Kidney capillary endothelial cell (primary cell): ENCODE results near the gene TYW1B.
"Not testable (repeated sequence)": the region's sequence is repeated elsewhere in the genome, so short reads cannot be mapped to it uniquely, and the experiment has no call there.

Source experiments
- DNase-seq: peaks from one replicate; pipeline ENCODE4 v3.0.0-alpha.2; 2018; ENCODE audit warnings: low spot score

The TYW1B gene

DNA sequence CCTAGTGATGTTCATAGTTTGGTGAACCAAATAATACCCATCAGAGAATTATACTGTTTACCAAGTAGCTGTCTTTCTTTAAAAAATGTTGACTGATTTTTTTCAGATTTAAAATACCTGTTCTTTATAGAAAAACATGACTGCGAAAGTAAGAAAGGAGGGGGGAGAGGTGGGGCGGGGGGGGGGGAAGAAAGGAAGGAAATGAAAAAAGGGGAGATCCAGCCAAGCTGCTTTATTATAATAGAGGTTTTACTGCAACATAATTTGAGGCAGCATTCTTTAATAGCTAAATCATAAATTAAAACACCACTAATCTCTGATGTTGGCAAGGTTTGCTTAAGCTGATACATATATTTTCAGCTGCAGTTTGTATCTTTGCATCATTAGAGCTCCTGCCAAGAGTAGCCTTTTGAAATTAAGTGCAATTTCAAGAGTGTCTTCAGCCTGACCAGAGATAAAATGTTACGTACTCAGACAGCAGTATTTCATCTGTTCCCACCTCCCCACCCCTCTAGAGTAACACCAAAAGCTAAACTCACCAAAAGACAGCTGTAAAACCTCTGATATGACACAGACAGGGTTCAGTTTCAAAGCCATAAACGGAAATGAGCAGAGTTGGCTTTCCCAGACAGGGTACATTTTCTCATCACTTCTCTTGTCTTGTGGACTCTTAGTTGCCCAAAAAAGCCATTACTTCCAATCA, 202.1 kb downstream of the TYW1B start:
- DNase-seq: not testable (repeated sequence)

DNA sequence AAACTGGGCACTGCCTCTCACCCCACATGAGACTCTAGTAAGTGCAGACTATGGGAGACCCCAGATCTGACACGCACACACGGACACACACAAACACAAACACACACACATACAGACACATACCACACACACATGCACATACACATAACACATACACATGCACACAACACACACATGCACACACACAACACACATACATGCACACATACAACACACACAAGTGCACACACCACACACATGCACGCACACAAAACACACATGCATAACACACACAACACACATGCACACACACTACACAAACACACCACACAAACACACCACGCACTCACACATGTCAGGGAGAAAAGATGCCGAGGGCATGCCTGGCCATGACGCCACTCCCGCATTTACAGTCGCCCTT, 205.5 kb downstream of the TYW1B start:
- no peak for DNase-seq

DNA sequence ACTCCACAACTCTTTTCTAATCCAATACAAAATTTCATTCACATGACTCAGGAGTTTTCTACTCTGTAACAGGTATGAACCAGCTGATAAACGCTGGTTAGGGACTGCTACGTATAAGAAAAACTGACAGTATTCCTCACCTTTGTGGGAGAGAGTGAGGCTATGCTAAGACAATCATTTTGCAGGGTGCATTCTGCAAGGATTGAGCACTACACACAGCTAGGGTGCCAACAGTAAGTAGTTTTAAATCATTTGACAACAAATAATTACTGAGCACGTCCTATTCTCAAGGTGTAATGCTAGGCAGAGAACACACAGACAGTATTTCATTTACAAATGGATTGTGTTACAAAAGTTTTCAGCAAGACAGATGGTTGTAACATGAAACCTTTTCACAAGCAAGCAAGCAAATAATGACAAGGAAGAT, 206.2 kb downstream of the TYW1B start:
- not testable (repeated sequence) for DNase-seq

DNA sequence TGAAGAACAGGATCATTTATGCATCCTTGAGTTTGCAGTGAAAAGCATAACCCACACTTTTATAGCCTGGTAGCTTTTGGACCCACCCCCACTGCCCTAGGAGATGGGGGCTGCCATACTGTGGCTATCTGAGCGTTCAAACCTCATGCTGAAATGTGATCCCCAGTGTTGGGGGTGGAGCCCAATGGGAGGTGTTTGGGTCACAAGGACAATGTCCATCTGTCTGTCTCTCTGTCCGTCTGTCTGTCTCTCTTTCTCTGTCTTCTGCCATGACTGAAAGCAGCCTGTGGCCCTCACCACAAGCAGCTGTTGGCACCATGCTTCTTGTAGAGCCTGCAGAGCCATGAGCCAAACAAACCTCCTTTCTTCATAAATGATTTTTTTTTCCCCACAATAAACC, 207.1 kb downstream of the TYW1B start:
- not testable (repeated sequence) for DNase-seq

DNA sequence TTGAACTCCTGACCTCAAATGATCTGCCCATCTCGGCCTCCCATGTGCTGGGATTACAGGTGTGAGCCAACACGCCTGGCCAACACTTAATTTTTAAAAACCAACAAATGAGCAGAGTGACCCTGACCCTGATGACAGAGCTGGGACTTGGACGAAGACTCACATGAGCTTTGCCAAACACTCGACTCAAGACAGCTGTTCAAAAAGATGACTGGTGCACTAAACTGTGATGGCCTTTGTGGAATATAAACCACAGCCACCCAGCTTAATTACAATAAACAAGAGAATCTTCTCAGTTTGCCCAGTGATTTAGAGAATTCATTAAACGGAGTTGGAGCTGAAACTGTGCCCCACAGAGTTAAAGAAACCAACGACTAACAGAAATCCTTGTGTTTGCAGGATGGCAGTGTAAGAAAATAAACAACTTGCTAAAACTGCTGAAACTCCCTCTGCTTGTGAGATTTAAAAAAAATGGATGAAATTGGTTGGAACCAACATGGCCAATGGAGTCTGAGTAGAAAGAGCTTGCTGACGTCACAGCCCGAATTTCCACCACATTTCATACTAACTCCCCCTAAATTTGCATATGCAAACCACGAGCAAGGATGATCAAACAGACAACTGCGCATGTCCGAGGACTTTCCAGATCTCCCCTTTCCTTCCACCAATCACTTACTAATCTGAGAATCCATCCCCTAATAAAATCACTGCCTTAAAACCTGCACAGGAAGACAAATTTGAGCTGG, 209.4 kb downstream of the TYW1B start:
- DNase-seq: not testable (repeated sequence)

DNA sequence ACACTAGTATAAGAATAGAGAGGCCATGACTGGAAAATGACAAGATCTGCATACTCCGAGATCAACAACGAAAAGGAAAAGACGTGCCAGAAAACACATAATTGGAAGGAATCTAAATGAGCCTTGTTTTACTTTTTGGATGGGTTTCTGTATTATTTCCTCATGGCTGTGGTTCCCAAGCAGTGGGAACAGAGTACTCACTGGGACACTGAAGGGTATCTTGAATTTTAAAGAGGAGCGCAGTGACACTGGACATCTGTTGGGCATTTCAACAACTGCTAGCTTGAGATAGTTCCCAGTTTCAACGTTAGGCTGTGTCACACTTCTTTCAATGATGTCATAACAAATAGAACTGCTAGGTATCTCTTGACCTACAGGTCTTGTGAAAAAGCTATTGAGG, 218.2 kb downstream of the TYW1B start:
- DNase-seq: not testable (repeated sequence)

DNA sequence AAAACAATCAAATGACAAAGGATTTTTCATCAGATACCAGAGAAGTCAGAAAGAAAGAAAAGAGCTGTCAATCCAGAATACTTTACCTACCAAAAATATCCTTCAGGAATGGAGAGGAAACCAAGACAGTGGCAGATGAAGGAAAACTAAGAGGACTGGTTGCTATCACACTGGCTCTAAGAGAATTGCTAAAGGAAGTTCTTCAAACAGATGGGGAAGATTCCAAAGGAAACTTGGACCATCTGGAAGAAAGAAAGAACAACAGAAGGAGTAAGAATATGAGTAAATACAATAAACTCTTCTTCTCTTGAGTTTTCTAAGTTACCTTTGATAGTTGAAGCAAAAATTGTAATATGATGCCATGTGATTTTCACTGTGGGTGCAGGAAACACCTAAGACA, 220.0 kb downstream of the TYW1B start:
- not testable (repeated sequence) for DNase-seq

DNA sequence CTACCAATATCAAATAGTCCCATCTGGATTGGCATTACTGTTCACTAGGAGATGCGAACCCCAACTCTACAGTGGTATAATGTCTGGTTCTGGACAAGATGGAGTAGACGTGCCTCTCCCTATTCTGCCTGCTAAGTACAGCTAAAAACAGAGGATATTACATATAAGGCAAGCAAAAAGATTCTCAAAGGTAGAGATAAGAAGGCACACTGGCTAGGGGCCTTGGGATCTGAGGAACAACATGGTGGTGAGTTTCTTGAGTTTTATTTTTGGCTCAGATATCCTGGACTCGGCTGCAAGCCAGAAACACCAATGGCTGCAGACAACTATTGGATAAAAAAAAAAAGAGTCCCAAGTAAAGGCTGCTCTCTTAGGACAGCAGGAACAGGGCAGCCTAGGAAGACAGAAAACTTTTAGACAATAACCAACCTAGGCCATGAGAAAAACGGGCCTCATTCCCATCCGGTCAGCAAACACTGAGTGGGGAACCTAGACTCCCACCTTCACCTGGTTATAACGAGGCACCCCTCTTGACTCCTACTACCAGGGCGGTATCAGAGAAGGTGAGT, 222.1 kb downstream of the TYW1B start:
- not testable (repeated sequence) for DNase-seq

DNA sequence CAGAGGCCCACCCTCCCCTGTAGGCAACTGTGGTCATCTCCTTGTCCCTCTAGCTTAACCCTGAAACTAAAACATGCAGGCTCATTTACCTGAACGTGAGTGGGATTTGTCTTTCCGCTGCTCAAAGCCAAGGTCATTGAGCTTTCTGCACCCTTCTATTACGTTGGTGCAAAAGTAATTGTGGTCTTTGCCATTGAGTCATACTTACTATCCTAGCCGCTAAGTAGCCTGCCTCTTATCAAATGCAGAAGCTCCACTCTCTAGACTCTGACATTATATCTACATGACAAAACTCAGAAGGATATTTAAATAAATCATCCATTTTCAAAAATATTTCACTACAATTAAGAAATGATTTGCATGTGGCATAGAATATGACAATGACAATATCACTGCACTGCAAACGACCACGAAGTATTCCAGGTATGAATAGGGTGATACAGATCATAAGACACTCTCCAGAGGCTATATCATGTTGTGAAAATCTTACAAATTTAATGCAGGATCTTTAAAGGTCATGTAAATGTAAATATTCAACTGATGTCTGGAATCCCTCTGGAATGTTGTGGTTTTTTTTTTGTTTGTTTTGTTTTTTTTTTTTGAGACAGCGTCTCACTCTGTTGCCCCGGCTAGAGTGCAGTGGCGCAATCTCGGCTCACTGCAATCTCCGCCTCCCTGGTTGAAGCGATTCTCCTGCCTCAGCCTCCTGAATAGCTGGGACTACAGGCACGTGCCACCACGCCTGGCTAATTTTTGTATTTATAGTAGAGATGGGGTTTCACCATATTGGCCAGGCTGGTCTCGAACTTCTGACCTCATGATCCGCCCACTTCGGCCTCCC, 223.0 kb downstream of the TYW1B start:
- not testable (repeated sequence) for DNase-seq

DNA sequence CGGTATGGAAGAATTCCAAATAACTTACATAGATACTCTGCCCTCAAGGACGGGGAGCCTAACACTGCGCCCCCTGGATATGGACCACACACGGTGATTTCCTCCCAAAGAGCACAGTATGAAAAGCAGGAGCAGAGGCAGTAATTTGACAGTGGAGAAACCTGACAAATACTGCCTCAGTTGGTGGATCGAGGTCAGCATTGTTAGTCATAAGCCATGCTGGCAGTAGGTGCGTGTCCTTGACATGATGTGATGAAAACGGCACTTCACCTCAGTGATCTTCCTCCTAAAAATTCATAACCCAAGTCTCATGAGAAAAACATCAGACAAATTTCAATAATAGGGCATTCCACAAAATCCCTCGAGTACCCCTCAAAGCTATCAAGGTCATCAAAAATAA, 224.5 kb downstream of the TYW1B start:
- not testable (repeated sequence) for DNase-seq

DNA sequence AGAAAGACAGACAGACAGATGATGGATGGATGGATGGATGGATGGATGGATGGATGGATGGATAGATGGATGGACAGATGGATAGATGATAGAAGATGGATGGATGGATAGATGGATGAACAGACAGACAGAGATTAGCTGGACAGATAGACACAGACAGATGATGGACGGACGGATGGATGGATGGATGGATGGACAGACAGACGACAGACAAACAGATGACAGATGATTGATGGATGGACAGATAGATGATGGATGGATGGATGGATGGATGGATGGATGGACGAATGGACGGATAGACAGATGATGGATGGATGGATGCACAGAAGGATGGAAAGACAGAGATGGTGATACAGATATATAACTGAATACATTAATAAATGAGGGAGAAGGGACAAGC, 224.9 kb downstream of the TYW1B start:
- no peak for DNase-seq

DNA sequence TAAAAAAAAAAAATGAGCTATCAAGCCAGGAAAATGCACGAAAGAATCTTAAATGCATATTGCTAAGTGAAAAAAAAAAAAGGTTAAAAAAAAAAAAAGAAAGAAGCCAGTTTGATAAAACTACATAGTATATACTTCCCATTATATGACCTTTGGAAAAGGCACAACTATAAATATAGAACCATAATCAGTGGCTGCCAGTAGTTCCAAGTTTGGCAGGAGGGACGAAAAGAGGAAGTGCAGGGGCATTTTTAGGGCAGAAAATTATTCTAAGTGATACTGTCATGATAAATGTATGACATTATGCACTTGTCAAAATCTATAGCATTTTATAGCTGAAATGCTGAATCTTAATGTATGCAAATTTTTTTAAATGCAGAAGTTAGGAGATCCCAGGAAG, 226.3 kb downstream of the TYW1B start:
- not testable (repeated sequence) for DNase-seq

DNA sequence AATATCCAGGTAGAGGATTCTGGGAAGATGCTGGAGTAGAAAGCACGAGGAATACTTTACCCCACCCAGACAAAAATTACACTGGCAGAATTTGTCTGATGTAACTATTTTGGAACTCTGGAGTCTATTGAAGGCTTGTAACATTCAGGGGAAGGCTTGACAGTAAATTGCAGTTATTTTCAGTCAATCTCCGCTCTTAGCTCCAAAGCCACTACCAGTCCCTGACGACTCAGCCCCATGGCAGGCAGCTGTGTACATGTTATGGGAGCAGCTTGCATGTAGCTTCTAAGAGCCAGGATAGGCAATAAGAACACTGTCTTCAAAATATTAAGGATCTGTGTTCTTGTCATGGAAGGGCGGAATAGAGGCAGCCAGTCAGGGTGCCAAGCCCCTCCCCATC, 238.0 kb downstream of the TYW1B start:
- not testable (repeated sequence) for DNase-seq

DNA sequence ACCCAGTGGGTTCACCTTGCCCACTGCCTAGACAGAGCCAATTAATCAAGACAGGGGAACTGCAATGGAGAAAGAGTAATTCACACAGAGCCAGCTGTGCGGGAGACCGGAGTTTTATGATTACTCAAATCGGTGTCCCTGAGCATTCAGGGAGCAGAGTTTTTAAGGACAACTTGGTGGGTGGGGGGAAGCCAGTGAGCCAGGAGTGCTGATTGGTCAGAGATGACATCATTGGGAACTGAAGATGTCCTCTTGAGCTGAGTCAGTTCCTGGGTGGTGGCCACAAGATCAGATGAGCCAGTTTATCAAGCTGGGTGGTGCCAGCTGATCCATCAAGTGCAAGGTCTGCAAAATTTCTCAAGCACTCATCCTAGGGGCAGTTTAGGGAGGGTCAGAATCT, 240.7 kb downstream of the TYW1B start:
- DNase-seq: not testable (repeated sequence)

DNA sequence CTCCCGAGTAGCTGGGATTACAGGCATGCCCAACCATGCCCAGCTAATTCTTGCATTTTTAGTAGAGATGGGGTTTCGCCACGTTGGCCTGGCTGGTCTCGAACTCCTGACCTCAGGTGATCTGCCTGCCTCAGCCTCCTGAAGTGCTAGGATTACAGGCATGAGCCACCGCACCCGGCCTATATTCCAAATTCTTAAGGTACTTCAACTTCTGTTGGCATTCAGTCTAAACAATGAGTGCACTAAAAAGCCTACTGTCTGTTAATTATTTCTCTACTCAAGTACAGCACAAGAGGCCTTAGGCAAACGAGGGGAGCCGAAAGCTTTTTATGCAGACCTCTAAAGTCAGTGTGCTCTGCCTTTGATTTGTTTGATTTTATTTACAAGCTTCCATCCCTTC, 243.4 kb downstream of the TYW1B start:
- not testable (repeated sequence) for DNase-seq

DNA sequence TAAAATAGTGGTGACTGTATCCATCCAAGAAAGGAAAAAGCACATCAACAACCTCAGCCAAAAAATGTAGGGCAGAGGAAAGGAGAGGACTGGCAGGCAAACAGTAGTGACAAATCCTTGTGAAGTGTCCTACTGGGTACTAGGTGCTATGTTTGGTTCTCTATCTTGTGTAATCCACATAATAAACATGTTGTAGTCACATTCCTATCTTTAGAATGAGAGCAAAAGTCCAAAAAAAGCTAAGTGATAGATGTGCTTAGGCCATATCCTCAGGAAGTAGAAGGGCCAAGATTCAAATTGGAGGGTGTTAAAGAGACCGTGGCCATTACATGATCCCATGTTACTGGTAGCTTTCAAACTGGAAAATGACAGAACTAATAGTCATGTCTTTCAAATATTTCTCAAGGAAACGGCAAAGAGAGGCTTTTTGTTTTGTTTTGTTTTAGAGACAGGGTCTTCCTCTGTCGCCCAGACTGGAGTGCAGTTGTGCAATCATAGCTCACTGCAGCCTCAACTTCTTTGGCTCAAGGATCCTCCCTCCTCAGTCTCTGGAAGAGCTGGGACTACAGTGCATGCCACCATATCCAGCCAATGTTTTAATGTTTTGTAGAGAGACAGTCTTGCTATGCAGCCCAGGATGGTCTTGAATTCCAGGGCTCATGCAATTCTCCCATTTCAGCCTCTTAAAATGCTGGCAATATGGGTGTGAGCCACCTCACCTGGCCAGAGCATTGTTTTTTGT, 244.2 kb downstream of the TYW1B start:
- DNase-seq: not testable (repeated sequence)

DNA sequence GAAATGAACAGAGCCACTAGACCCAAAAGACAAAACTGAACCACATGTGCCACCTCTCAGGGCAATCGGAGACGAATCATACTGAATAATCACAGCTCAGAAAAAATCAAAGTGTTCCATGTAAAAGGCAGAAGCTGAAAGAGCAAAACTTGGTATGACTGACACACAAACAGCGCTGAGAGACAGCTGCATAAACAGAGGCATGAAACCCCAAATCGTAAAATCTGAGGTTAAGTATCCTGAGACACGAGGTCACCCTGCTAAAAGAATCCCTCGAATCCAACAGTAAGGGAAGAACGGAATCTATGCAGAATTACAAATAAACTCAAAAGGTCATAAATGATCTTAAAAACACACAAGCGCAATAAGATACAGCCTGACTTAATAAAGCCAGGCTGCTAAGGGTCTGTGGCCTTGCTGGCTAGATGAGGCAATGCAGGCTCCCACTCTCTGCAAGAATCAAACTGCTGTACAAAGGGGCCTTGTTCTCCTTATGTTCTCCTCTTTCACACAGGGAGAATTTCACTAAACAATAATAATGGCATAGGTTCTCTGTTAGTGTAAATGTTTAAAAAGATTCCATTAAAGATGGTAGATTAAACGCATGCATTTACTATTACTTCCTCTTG, 247.7 kb downstream of the TYW1B start:
- not testable (repeated sequence) for DNase-seq

DNA sequence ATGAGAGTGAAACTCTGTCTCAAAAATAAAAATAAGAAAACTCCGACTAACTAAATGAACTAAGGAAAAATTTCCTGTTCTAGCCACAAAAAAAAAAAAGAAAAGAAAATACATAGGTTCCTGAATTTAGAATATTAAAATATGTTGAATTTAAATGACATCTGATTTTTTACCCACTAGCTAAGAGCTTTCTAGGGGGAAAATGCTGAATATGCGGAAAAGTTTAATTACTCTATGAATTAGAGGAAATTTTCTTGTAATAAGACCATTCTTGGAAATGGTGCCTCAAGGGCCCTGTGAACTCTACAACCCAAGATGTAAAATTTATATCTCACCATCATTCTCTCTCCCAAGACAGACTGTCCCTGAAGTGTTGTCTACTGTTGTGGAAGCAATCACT, 250.9 kb downstream of the TYW1B start:
- no peak for DNase-seq

DNA sequence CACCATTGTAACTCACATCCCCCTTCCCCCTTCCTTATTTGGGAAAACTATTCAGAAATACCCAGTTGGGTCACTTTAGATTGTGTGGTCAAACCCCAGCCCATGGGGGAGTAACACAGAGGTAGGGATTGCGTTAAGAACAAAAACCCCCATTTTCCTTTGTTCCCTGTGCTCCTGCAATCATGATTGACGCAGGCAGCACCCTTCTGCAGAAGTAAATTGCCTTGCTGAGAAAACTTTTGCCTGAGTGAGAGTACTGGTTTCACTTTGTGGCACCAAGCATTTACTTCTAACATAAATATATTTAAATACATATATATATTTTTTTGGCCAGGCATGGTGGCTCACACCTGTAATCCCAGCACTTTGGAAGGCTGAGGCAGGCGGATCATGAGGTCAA, 266.0 kb downstream of the TYW1B start:
- DNase-seq: not testable (repeated sequence)

DNA sequence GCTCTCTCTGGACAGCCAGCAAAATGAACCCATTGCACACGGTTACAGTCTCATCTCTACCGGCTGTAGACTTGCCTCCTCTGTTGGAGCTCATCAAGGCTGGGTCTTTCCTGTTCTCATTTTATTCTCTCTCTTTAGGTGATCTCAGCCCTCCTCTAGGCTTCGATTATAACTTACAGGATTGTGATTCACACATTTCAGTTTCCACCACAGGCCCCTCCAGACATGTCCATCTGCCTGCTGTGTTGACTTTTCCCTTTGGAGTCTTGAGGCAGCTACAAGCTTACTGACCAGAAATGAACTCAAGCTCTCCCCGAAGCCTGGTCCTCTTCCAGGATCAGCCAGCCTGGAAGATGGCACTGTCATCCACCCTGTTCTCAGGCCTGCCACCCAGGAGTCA, 268.5 kb downstream of the TYW1B start:
- not testable (repeated sequence) for DNase-seq

DNA sequence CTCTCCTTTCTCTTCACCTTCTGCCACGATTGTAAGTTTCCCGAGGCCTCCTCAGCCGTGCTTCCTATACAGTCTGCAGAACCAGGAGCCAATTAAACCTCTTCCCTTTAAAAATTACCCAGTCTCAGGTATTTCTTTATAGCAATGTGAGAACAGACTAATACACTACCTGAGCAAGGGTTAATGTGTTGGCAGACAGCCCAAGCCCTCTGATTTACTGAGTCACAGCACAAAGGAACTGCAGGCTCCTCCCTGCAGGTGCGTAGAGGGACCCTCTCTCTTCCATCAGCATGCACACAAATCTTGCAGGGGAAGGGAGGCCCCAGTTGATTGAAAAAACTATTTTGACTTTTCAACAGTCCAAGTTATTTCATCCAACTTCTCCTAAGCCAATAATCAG, 271.3 kb downstream of the TYW1B start:
- not testable (repeated sequence) for DNase-seq
